Stimulated activated CD8-positive, alpha-beta memory T cell treated with anti-CD3 and anti-CD28 coated beads, Interleukin-4, amount 100 ng/mL, for 4 hours (primary cell): ENCODE results near the gene SH3PXD2A.

ENCODE experiments used
- DNase-seq, 2 donors: peaks; one replicate each; pipeline ENCODE4 v3.0.0-alpha.2; 2020; ENCODE audit warnings: low read depth in 2 of 2, low spot score in 1 of 2

Gene SH3PXD2A

DNA sequence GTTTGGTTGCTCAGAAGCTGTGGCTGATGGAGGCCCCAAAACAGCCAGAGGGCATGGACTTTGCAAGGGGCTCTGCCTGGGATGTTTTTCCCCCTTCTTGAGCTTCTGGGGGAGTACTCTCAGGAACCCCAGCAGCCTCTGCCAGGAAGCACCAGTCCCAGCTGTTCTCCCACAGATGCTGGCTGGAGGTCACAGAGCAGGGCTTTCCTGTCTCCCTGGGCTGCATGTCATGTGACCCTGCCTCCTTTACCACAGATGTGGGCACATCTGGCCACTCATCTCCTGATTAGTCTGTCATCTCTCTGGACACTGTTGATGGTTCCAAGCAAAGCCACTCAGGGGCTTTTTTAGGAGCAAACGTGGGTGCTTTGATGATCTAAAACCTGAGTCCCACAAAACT is 225.2 kb downstream of the SH3PXD2A start:
- DNase-seq: no peak

DNA sequence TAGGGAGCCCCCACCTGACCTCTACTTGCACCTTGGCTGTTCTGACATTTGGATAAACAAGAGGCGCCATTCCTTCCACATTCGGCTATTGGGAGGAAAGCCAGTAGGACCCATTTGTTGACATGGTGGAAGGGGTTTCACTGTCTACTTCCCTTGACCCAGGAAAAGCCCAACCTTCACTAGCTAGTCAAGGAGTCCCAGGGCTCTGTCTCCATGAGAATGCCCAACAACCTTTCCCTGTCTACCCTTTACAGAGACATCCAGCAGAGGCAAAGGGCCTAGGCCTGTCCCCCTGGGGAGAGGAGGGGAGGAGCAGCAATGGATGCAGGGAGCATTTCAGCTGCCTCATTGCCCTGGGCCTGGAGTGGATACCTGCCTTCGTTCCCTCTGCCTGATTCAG is 225.8 kb downstream of the SH3PXD2A start:
- no peak for DNase-seq

DNA sequence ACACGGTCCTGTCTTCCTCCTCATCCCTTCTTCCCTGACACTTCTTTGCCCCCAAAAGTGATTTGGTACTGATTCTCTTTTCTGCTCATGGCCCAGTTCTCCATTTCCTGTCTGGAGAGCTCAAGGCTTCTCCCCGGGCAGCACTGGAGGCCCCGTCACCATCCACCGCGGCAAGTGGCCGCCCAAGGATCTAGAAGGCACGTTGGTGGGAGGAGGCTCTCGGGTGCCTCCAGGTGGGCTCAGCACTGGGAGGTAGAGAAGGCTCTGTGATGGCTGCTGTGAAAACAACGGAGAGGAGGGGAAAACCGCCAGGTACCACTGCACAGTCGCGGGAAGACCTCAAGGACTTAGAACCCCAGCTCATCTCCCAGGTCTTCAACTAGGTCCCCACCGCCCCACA is 227.5 kb downstream of the SH3PXD2A start:
- no peak for DNase-seq

DNA sequence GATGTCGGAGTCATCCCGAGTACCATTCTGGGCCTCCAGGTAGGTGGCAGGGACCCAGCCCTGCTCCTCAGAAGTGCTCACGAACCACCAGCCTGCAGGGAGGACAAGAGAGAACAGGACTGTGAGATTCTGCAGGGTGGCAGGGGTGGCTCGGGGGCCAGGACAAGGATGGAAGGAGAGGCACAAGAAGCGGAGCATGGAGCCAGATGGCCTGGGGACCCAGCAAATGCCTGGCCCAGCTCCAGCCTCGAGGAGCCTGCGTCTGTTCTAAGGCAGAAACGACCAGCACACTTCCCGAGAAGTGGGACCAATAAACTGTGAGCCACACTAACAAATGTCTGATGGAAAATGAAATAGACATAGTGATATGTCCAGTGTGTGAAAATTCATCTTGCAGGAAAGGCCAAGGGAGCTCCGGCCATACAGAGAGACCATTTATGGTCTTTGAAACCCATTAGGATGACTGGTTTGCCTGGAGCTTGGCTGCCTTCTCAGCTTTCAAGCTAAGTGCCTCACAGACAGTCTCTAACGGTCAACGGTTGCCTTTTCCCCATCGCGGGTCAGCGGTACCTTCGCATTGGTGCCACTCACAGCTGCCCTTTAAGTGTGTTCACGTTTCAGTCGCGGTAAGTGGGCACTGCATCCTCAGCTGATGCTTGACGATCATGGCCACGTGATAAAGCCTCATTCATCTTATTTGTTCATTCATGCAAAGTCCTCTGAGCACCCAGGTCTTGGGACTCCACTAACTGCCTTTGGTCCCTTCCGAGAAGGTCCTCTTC is 228.1 kb downstream of the SH3PXD2A start:
- DNase-seq: no peak

DNA sequence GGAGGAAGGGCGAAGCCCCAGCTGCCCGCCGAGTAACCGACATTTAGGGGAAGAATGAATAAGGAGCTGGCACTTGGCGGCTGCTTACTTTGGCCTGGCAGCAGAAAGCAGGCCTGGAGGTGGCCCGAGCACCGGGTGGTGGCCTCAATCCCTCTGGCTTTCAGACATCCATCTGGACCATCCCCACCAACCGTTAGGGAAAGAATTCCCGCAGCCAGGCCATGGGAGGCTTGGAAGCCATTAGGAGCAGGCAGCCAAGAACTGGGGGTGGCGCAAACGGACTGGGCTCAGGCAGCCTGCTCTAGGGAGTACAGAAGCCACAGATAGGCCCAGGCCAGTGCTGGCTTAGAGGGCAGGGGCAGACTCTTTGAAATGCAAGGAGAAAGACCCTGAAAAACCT is 229.2 kb downstream of the SH3PXD2A start:
- DNase-seq: no peak

DNA sequence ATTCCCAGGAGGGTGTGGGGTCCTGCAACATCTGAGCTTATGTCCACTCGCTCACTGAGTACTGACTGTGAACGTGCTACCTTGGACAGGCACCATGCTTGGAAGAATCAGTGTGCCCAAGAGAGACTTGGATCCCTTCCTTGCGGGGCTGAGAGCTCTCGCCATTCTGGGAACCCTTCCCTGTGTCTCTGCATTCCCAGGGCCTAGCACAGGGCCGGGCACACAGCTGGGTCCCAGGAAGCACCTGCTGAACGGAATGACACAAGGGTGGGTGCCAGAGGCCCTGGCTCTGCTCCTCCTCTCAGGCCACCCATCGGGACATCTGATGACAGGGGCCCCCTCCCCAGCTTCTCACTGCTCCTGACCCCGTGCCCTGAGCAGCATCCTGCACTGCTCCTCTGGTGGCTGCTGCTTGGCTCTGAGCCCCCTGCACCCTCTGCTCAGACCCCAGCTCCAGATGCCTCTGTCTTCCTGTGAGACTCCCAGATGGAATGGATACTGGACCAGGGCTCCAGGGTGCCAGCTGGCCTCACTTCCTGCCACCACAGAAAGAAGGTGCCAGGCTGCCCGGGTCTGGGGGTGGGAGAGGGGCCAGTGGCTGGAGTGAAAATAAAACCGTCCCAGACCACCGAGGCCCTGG is 232.3 kb downstream of the SH3PXD2A start:
- DNase-seq: no peak

DNA sequence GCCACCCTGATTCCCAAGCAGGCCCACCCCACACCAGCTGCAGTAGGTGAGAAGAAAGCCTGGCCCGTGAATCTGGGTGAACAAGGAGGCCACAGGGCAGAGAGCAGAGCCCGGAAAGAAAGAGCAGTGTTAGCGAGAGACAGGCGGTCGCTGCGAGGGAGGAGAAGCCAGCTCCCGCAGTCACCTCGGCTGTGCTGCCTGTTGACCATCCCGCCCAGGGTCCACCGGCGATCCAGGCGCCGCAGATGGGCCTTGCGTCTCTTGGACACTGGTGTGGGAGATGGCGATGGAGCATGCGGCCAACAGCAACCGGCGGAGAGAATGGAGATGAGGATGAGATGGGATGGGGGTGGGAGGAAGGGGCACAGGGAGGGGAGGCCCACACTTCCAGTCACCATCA is 233.1 kb downstream of the SH3PXD2A start:
- no peak for DNase-seq

DNA sequence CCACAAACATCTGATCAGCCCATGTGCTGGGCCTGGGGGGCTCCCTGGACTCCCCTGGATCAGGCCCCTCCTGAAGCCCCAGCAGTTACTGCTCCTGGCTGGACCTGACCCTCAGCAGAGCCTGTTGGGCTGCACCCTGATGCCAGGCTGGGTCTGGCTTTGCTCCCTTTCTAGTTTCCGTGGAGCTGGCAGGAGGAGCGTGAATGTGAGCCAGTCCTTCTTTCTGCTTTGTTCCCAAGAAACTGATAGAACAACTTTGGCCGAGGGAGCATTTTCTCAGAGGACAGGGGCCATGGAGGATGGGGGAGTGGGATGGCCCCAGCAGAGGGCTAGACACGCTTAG is 233.6 kb downstream of the SH3PXD2A start:
- DNase-seq: no peak

DNA sequence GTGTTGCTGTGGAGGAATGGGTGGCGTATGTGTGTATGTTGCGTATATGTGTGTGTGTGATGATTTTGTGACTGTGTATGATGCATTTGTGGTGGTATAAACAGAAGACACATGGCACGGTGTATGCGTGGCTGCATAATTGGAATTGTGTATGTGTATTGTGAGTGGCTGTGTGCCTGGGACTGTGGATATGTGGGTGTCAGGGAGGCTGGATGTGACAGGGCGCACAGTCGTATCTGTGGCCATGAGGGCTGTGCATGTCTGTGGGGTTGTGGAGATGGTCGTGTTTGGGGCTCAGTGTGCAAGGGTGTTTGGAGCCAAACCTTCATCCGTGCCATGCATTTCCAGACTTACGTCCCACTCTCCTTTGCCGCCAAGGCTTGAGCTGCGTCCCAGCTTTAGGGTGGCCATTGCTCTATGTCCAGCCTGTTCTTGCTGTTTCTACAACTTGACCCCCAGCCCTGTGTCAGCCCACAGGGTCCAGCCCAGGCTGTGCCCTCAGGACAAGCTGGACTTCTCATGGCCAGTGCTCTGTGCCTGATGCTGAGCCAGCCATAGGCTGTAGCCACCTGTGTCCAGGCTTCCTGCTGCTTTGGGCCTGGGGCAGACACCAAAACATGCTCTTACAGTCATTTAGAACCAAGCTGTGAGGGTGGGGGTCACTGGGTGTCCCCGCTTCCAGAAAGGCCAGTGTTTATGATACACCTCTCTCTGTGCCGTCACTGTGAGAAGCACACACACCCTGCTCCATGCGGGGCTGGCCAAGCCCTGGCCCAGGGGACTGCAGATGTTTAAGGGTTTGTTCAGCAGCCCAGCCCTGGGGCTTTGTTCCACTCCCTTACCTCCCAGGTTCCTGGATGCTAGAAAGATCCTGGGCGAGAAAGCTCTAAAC is 234.2 kb downstream of the SH3PXD2A start:
- no peak for DNase-seq

DNA sequence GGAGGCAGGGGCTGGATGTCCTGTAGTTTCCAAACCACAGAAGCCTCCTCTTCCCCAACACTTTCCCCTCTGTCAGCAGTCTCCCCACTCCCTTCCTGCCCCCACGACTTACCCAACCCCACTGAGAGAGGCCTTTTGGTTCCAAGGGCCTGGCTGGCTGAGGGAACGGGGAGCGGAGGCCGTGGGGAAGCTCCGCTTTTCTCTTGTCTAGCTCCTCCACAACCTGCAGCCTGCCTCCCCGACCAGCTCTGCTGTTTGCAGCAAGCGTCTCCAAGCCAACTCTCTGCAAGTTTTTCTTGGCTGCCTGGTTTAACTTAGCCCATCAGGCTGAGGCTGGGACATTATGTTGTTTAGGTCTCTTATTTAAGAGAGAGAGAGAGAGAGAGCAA is 235.0 kb downstream of the SH3PXD2A start:
- no peak for DNase-seq

DNA sequence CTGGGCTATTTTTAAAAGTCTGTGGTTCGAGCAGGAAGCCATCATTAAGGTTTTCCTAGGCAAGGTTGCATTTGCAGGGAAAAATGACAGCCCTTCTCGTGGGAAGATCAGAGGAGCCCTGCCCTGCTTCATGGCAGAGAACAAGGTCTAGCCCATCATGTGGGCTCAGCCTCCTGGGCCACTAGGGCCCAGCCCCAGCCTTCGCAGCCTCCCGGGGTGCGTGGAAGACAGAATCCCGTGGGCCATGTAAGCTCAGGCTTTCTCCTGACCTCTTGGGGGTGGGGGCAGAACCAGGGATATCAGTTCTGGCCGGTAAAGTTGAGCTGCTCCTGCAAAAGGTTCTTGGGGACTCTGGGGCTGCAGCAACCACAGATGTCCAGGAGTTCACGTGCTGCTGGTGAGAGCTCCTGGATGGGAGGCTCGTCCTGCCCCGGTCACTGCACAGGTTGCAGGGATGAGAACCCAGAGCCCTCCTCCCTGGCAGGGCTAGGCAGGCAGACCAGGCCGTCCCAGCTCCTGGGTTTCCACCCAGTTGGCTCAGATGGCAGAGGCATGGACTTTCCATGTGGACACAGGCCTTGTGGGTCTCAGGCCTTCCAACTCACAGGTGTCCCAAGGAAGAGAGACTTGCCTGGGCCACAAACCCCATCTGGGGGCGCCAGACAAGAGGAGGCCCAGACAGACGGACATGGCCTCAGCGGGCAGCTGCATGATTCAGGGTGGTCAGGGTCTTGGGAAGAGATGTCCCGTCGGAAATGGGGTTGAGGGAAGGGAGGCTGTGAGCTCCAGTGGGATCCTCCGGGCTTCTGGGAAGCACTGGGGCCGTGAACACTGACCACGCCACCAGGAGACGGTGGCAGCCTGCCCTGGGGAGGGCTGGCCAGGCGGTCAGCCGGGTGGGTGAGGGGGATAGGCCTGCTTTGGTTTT is 235.7 kb downstream of the SH3PXD2A start:
- no peak for DNase-seq

DNA sequence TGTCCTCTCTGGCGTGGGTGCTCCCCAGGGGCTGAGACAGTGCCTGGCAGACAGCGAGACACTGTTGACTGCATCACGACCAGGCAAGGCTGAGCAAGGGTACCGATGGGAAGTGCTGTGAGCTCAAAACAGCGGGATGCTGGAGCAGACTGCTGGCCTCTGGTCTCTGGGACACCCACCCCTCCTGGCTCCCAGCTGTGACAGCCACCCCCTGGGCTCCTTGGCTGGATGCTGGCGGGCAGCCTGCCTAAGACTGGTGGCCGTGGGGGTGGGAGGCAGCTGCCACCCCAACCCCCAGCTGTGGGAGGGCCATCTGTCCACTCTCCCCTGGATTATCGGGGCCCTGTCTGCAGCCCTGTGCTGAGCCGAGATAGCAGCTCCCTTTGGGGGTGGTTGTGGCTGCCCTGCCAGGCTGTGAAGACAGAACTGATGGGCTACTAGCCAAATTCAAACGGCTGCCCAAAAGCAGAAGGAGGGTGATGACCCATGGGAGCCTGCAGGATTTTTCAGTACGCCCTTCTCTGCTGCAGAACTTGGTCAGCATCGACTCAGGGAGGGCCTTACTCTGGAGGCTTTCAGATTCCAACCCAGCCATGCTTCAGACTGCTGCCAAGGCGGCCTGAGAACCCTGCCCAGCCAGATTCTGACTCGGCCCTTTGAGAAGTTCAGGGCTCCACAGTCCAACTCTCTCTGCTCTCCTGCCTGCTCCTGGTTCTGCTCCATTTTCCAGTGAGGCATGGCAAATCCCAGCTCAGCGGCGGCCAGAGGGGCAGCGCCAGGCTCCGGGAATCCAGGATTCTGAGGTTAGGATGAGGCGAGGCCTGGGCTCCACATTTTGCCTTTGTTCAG is 236.6 kb downstream of the SH3PXD2A start:
- no peak for DNase-seq

DNA sequence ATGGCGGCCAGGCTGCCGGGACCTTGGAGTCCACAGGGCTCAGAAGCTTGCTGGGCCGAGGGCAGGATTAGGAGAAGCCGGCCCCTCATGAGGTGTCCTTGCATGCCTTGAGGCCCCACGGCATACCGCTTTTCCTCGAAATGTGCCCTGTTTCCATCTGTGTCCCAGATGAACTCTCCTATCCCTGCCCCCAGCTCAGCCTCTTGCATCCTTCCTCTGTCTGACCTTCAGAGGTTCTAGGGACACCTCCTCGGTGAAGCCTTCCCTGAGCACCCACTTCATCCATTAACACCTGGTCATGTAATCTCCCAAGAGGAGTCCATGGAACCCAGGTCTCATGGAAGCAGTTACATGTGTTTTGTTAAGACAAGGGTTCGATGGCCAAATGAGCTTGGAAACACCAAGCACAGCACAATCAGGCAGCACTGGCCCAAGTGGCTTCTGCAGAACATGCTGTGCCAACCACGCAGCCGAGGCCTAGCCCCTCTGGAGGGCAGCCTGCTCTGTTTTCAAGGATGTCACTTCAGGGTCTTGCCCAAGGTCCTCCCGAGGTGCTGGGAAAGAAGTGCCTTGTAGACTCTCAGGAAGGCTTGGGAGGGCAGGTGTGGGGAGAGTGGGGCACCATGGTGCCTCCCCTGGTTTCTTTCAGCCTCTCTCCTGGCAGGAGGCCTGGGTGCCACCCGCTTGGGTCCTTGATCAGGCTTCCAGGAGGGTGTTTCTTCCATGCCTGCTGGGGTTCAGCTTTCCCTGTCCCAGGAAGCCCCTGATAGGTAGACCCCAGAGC is 237.6 kb downstream of the SH3PXD2A start:
- no peak for DNase-seq

DNA sequence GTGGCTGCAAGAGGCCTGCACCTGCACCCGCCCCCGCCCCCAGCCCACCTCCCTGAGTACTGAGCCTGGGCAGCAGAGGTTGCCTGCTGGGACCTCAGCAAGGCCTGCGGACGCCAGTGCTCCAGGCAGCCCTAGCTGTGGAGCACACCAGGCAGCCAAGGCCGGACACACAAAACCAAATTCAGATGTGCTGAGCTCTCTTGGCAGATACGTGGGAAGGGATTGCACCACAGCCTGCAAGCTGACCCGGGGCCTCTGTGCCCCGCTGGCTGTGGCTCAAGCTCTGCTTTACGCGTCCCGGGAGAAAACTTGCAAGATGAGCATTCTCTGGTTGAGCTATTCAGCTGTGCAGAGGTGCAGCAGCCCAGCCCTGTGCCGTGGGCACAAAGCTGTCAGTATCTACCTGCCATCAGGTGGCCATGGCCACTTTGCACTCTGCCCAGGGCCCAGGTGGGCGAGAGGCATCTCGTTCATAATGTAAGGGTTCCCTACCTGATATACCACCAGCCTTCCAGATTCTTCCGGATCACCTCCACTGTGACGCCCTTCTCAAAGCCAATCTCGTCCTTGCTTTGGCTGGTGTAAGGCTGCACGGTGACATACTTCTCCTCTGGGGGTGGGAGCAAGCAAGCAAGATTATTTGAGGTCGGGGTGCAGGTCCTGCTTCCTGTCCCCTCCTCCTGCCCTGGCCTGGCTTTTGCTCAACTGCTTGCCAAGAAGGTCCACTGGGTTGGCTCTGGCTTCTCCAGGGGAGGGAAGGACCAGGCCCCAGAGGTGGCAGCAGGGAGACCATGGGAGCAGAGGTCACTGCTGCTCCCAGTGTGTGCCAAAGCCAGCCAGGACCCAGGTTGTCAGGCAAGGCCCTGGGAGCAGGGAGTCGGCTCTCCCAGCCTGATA is 238.4 kb downstream of the SH3PXD2A start:
- DNase-seq: no peak

DNA sequence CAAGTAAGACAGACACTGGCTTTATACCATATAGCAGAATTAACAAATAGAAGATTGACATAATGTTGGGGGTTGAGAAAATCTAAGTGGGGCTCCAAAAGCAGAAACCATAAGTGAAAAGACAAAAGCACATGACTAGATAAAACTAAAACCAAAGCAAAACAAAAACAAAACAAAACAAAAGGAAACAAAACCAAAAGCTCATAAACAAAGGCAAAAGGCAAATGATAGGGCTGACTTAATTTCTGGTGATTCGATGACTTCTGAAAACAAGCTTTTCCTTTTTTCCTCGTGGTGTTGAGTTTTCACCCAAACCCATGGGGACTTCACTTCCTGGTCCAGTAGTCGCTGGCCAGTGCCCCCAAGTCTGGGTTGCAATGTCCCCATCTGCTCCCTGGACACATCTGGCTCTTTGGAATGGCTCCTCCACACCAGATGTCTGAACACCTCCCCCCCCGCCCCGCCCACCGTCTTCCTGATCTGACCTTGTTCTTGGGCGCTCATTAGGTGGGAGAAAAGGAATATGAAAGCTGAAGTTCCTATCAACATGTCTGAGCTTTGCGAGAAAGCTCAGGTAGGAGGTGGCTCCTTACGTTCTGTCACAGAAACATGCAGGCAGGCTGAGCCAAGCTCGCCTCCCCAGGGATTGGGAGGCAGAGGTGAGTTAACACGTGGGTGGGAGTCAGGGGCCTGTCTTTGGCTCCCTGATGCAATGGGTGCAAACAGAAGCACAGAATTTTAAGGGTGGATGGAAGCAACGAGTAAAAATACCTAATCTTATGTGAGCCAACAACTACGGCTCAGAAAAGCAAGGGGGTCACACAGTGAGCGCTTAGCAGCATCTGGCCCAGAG is 240.8 kb downstream of the SH3PXD2A start:
- no peak for DNase-seq

DNA sequence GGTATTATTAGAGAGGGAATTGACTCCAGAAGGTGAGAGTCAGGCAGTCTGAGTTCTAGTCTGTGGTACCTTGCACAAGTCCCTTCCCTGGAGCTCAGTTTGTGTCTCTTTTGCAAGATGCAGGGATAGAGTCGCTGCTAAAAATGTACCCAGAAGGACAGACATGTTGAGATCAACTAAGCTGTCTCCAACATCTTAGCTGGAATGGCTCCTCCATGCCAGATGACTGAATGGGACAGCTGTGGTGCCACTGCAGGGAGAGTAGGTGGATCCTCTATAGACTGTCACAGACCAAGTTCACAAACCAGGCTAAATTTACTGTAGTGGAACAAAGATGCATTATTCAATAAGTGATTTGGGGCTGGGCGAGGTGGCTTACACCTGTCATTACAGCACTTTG is 241.8 kb downstream of the SH3PXD2A start:
- DNase-seq: no peak
